Ascending aorta (tissue), 2 donors: Measurements from ENCODE around the gene TMEM132C. TPM values are rescaled to one million over a fixed set of nuclear protein-coding genes. Genes with fewer than 3 reads are reported as not detected.

Experiments
- DNase-seq, 2 donors: peaks; one replicate each; pipeline ENCODE4 v3.0.0-alpha.2; 2019; ENCODE audit warnings: low spot score in 2 of 2
- H3K27ac ChIP-seq, 2 donors: fragments of 200-600 bp; sonication (generic); one replicate each; pipeline ENCODE4 v1.5.1; 2016 to 2017; ENCODE audit warnings: mild to moderate bottlenecking in 1 of 2
- H3K27me3 ChIP-seq: fragments of 200-600 bp; sonication (generic); one replicate; pipeline ENCODE4 v1.5.1; 2017
- H3K36me3 ChIP-seq, 2 donors: fragments of 200-600 bp; sonication (generic); one replicate each; pipeline ENCODE4 v1.5.1; 2016
- H3K4me1 ChIP-seq, 2 donors: fragments of 200-600 bp; sonication (generic); one replicate each; pipeline ENCODE4 v1.5.1; 2016 to 2017; ENCODE audit warnings: mild to moderate bottlenecking in 1 of 2
- H3K4me3 ChIP-seq, 2 donors: fragments of 200-600 bp; sonication (generic); one replicate each; pipeline ENCODE4 v1.5.1; 2016 to 2017; ENCODE audit warnings: mild to moderate bottlenecking in 1 of 2
- H3K9me3 ChIP-seq, 2 donors: fragments of 200-600 bp; sonication (generic); one replicate each; pipeline ENCODE4 v1.5.1; 2016
- intact Hi-C: fragments of 100-400 bp; cut with DNase I; formaldehyde crosslinking; loops from one replicate; pipeline ENCODE4 v1.15.1; 2023
- total RNA-seq: library from RNA; depleted of rRNA; stranded (reverse); fragments of >200 nt; gene quantifications from one replicate; pipeline ENCODE4 v1.1.0, GENCODE V29; 2016
- TF ChIP-seq, protein P1 (sequence below), 3 experiments: fragments of 200-600 bp in 2 of 3; fragments of 450-650 bp in 1 of 3; sonication (generic) in 2 of 3; IDR thresholded peaks; one replicate each; pipeline ENCODE4 v1.5.1; 2016 to 2019; ENCODE audit warnings: antibody characterized with exemption in 3 of 3, mild to moderate bottlenecking in 1 of 3, moderate library complexity in 1 of 3

The TMEM132C gene
- total RNA-seq, 1 donor from 2014 or later, result 0.96 TPM

DNA sequence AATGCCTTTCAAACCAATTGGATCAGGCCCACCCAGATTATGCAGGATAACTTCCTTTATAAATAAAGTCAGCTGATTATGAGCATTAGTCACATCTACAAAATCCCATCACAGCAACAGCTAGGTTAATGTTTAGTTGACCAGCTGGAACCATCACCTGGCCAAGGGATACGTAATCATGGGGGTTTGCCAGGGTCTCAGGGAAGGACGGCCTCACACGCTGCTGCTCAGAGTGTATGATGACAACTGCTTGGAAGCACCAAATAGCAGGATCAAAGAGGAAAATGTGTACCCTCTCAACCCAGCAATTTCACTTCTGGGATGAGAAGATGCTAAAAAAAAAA, 394.2 kb downstream of the TMEM132C start:
- H3K27me3 ChIP-seq, result no peaks in the 10 kb centered on the region
- no peak for DNase-seq
- TF ChIP-seq, protein P1, sequence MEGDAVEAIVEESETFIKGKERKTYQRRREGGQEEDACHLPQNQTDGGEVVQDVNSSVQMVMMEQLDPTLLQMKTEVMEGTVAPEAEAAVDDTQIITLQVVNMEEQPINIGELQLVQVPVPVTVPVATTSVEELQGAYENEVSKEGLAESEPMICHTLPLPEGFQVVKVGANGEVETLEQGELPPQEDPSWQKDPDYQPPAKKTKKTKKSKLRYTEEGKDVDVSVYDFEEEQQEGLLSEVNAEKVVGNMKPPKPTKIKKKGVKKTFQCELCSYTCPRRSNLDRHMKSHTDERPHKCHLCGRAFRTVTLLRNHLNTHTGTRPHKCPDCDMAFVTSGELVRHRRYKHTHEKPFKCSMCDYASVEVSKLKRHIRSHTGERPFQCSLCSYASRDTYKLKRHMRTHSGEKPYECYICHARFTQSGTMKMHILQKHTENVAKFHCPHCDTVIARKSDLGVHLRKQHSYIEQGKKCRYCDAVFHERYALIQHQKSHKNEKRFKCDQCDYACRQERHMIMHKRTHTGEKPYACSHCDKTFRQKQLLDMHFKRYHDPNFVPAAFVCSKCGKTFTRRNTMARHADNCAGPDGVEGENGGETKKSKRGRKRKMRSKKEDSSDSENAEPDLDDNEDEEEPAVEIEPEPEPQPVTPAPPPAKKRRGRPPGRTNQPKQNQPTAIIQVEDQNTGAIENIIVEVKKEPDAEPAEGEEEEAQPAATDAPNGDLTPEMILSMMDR (IDR thresholded peaks at IDR 0.05), result no peak
- no peak overlapping the region for H3K27ac ChIP-seq
- H3K4me3 ChIP-seq, result no peak overlapping the region
- no peaks in the 10 kb centered on the region for H3K4me1 ChIP-seq
- H3K9me3 ChIP-seq, result no peaks in the 10 kb centered on the region
- no peaks in the 10 kb centered on the region for H3K36me3 ChIP-seq
- intact Hi-C loops, result no loop called here

DNA sequence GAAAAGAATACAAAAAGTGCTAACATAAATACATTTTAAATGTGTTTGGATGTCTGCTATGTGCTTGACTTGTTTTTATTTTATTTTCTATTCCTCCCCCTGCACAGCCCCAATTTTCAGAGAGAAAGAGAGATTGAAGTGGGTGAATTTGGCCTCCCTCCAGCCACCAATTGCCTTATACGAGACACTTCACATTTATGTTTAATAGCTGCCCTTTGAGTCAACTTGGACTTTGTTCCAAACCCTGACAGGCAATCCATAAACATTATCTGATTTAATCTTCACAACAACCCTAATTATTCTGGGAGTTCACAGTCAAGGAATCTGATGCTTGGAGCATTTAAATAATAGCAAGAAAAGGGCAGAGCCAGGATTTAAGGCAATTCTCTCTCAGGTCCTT, 395.1 kb downstream of the TMEM132C start:
- no peaks in the 10 kb centered on the region for H3K27me3 ChIP-seq
- no peaks in the 10 kb centered on the region for H3K9me3 ChIP-seq
- no peaks in the 10 kb centered on the region for H3K4me1 ChIP-seq
- H3K27ac ChIP-seq, result no peak overlapping the region
- no peak overlapping the region for H3K4me3 ChIP-seq
- TF ChIP-seq, protein P1 (IDR thresholded peaks at IDR 0.05), result no peak
- intact Hi-C loops, result no loop called here
- DNase-seq, result no peak
- H3K36me3 ChIP-seq, result no peaks in the 10 kb centered on the region

DNA sequence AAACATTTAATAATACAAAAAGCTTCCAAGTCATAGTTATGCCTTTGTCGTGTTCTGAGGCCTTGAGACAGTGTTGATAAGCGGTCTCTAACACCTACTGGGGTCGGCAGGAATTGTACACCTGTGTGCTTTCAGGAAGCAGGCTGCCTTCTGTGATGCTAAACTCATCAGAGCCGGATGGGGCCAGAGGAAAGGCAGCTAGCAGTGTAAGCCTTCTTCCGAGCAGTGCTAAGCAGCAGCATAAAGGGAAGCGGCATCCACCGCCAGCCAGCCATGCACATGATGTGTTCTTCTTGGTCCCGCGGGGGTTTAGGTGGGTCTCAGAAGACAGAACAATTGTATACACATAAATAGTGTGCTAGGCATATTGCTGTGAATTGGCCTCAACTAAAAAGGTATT, 397.5 kb downstream of the TMEM132C start:
- Histone ChIP-seq H3K4me1 (no peaks in the 10 kb centered on the region), H3K36me3 (no peaks in the 10 kb centered on the region), H3K27ac (no peak overlapping the region), H3K9me3 (no peaks in the 10 kb centered on the region), H3K4me3 (no peak overlapping the region), H3K27me3 (no peaks in the 10 kb centered on the region)
- TF ChIP-seq, protein P1 (IDR thresholded peaks at IDR 0.05), result no peak
- intact Hi-C loops, result no loop called here
- DNase-seq, result no peak

DNA sequence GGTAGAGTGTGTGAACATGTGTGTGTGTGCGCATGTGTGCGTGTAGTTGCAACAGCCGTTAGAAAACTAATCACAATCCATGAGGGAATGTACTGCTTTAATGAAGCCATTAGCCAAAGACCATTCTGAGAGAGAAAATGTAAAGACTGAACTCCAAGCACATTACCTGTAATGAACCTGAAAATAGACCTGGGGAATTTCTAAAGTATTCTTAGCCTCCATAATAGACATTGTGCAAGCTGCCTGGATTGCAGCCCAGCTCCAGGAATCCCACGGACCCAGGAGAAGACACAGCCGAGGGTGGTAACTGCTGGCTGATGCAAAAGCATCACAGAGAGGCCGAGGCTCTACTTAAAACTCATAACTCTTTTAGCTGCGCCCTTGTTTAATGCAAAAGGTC, 400.2 kb downstream of the TMEM132C start:
- DNase-seq, result no peak
- Histone ChIP-seq H3K27ac (no peak overlapping the region), H3K4me1 (no peaks in the 10 kb centered on the region), H3K27me3 (no peaks in the 10 kb centered on the region), H3K36me3 (no peaks in the 10 kb centered on the region), H3K9me3 (no peaks in the 10 kb centered on the region), H3K4me3 (no peak overlapping the region)
- TF ChIP-seq, protein P1 (IDR thresholded peaks at IDR 0.05), result no peak
- intact Hi-C loops, result no loop called here

DNA sequence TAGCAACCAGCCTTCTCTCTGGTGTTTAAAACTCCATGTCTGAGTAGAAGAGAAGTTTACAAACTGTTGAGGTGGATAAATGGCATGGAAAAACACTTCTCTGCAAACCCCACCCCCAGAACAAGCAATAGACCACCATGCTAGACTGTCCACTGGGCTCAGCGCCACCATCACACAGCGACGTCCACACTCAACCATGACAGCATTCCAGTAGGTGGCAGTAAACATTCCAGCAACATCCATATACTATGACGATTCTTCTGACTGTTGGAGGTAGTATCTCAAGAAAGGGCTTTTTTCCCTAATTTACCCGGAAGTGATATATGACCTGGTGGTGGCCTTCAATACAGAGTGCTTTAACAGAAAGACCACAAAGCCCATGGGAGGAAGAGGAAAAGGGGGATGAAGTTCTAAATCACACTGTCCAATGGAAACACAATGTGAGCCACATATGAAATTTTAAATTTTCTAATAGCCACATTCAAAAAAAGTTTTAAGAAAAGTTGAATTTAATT, 404.6 kb downstream of the TMEM132C start:
- Histone ChIP-seq H3K9me3 (no peaks in the 10 kb centered on the region), H3K27ac (no peak overlapping the region), H3K27me3 (no peaks in the 10 kb centered on the region), H3K36me3 (no peaks in the 10 kb centered on the region), H3K4me3 (no peak overlapping the region), H3K4me1 (no peaks in the 10 kb centered on the region)
- intact Hi-C loops, result no loop called here
- TF ChIP-seq, protein P1 (IDR thresholded peaks at IDR 0.05), result no peak
- no peak for DNase-seq

DNA sequence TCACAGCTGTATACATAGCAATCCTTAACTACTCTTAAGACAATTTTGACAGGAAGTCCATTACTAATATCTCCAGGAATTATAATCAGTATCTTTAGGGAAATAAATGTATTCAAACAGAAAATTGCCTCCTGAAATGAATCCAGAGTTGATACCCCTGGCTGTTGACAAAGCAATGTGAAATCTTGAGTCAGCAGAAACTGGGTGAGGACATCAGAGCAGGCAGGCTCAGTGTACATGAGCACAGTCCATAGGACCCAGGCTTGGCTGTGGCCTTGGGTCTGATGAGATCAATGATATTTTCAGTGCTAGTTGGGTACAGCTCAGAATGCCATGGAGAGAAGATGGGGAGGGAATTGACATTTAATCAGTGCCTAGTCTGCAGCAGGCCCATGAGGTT, 405.5 kb downstream of the TMEM132C start:
- Histone ChIP-seq H3K27me3 (no peaks in the 10 kb centered on the region), H3K27ac (no peak overlapping the region), H3K4me3 (no peak overlapping the region), H3K36me3 (no peaks in the 10 kb centered on the region), H3K9me3 (no peaks in the 10 kb centered on the region), H3K4me1 (no peaks in the 10 kb centered on the region)
- DNase-seq, result no peak
- TF ChIP-seq, protein P1 (IDR thresholded peaks at IDR 0.05), result no peak
- intact Hi-C loops, result no loop called here
